GM19043 (cell line): Measurements from ENCODE around the gene MGLL.

Source experiments
- ATAC-seq: cut with Tn5 transposase; IDR thresholded peaks from one replicate; pipeline ENCODE4 v1.9.1; 2021; ENCODE audit warnings: low read depth; ENCODE audit not compliant: unreplicated experiment

Gene MGLL

DNA sequence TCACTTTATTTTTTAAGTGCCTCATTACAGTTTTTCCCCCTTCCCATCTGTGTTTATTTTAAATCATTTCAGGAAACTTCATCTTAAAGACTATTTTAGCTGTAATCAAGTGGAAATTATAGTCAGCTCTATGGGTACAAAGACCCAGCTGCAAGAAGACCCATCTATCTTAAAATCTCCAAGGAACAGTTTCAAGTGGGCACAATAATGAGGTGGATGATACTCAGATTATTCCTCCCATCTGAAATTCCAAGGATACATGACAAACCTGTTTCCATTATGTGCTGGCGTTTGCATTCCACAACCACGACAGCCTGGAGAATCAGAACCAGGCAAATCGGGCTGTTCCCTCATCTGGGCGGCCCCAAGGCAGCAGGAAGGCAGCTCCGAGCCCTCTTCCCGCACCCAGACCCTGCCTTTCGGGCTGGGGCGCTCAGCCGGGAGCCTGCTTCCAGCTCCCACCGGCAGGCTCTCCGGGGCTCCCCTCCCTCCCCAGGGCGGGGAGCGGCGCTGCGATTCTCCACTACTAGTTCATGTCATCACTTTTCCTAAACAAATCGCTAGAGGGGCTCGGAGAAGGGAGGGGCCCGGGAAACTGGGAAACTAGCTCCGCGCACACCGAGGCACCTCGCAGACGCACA is at the start of gene MGLL:
MGLL (minus strand) TSS at position 475 of the 641 bp plus-strand sequence; CDS start at position 278, 197 bp downstream.
- ATAC-seq = peak; percentile 13

DNA sequence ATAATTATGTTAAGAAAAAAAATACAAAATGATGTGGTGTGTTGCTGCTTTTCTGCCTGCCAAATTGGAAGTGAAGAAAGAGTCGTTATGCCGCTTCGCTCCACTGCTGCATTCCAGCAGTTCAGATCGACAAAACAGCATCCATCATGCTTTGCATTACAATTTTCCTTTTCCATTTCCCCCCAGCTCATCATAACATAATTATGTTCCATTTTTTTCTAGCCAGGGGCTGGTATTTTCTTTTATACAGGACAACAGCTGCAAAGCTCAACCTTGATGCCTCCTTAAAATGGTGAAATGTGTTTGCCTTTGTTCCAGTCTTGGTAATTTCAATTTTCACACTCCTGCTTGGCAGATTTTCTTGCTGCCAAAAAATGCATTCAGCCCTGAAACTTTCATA is 47.8 kb upstream of the MGLL start:
- no peak for ATAC-seq

DNA sequence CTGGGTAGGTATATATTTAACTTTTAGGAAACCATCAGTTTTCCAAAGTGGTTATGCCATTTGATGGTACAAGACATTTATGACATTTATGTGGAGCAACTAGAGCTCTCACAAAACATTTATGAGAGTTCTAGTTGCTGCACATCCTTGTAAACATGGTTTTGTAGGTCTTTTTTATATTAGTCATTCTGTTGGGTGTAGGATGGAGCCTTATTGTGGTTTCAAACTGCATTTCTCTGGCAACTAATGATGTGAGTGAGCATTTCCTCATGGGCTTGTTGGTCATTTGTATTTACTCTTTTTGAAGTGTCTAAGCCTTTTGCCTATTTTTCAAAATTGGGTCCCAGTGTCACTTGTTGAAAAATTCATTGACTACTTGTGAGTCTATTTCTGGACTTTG is 45.7 kb upstream of the MGLL start:
- no peak for ATAC-seq

- ATAC-seq = no peak
Observed at GRCh38 chr3:127867412-127867811, 45.1 kb upstream of the MGLL start.

DNA sequence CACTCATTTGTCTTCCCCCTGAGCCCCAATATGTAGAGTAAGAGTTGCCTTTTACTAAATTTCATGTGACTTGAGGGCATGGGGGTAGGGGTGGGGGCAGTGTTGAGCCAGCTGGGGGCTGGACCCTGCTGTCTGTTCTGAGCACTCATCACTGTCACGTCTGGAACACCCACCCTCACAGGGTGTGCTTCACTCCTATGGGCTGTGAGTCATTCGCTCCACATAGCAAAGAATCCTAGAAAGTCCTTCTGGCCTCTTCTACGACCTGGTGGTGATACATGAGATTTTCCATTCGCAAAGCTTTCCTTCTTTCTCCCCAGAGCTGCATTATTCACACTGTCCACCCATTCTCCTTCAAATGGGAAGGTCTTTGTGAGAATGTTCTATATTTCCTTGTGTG is 43.6 kb upstream of the MGLL start:
- ATAC-seq = no peak

DNA sequence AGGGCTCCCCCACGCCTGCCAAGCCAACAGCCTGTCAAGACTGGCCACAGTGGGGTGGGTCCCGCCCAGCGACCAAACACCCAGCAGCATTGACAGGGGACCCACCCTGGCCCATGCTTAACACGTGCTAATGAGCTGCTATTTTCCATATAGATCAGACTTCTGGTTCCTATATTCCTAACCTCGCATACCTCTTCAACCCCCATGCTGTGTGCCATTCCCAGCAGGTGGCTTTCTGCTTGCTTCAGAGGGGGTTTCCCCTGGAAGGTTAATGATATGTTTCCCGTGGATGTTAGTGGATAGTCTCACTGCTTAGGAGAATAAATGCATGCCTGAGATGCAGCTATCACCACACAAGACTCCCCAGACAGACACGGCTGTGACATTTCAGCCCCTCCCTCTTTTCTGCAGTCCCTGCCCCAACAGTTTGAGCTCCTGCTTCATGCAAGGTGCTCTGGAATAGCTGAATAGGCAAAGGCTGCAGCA is 37.9 kb upstream of the MGLL start:
- ATAC-seq = no peak

GRCh38 chr3:127859730-127860129 is 37.4 kb upstream of the MGLL start:
- no peak for ATAC-seq

DNA sequence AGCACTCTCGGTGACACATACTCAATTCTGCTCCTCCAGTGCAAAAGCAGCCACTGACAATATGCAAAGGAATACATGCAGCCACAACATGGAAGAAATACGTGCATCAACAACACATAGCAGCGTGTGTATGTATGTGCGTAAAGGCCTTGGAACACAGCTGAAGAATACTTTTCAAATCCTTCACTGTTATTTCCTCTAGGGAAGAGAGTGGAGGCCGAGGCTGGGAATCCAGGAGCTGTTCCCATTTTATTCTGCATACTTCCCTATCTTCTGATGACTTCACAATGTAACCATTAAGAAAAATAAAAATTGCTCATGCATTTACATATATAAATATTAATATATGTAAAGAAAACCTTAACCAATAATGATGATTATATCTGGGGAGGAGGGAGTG is 36.6 kb upstream of the MGLL start:
- no peak for ATAC-seq

GRCh38 chr3:127858521-127858920 is 36.2 kb upstream of the MGLL start:
- no peak for ATAC-seq

DNA sequence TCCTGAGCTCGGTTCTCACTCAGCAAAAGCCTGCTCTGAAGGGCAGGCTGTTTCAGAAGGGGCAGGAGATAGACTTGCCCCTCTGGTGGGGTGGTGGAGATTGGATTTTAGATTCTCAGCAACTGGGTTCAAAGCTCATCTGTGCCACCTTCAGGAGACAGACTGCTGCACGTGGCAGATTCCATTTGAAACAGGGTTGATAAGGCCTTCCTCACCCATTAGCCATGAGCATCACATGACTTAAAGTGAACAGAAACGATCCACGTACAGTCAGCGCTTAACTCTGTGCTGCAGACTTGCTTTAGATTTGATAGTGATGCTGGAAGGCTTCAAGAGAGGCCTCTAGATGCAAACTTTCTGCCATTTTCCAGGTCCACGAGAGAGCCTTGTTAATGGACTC is 35.0 kb upstream of the MGLL start:
- ATAC-seq = no peak

DNA sequence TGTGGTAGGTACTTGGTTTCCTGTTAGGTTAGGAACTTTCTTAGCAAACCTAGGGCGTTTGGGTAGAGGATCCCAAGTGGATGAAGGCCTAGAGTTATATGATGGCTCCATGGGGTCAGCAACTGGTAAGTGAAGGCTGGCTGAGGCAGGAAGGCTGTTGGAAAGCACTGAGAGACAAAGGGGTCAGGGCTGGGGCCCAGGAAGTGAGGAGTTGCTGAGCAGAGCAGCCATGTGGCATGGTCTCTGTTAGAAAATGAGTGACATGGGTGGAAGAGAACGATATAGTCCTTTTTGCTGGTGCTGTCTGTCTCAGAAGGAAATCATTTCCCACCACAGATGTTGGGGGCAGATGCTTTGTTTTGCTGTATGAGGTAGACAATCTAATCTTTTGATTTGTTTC is 34.5 kb upstream of the MGLL start:
- no peak for ATAC-seq

- ATAC-seq = no peak
Observed at GRCh38 chr3:127855246-127855645, 32.9 kb upstream of the MGLL start.

GRCh38 chr3:127853681-127854080 is 31.4 kb upstream of the MGLL start:
- ATAC-seq = no peak

- no peak for ATAC-seq
Observed at GRCh38 chr3:127851899-127852298, 29.6 kb upstream of the MGLL start.

DNA sequence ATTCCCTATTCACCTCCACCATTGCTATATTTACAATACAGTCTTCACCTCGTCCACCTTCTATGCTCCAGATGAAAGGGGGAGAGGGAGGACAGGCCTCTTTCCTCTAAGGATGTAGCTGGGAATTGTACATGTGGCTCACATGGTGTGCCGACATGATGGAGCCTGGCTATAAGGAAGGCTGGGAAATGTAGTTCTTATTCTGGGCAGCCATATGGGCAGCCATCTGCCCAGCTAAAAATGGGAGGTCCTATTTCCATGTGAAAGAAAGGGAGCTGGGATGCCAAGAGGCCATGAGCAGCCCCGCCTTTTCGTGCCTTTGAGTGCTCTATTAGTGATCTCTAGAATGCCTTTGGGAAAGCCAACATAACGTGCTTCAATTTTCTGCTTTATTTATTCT is 27.1 kb upstream of the MGLL start:
- ATAC-seq = no peak

DNA sequence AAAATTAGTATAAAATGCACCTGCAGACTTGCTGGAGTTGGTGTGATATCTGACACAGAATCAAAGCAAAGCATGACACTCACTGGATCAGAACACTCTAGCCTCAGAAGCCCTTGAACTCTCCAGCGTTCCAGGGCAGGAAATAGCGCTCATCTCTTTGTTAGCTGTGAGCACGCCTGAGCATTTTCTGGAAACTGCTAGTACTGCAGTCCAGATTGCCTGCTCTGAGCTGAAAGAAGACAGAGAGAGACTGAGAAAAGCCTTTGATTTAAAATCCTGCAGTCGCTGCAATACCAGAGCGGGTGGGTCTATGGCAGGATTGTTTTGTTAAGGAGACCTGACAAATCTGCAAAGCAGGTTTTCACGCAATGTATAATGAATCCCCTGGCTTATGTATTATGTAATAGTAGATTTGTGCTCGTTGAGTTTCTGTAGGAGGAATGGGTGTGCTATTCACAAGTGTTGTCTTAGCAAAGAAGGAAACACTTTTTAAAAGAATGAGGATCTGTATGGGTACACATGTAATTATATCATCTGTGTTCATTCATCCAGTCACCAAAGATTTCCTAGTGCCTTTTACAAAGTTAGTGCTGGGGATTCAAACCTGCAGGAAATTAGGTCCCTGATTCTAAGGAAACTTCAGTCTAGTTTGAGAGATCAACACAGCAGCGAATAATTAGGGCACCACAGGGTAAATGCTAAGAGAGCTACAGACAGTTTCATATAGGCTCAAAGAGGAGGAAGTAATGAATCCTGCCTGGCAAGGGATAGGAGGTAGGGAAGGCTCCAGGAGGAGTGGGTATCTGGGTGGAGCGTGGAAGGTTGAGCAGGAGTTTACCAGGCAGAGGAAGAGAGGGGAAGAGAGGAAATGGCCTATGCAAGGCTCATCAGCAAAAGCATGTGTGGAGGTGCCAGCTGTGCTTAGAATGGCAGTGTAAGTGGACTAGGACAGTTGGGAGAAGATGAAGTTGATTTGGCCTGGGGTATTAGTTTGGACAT is 26.1 kb upstream of the MGLL start:
- no peak for ATAC-seq

DNA sequence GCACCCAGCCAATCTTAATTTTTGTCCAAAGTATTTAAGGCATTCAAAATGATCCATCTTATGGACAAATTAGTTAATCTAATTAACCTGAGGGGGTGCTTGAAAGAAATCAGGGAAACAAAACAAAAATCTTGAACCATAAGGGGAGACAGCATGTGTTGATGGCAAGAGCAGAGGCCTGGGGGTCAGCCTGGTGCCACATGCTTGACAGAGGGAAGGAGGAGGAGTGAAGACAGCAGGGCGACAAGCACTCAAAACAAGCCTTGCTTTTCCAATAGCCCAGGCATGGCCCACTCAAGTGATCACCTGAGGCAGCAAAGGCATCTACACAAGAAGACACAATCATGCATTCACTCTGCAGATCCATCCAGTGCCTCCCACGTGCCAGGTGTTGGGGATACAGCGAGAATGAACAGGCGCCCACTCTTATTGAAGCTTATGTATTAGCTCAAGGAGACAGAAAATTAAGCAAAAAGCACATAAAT is 25.0 kb upstream of the MGLL start:
- no peak for ATAC-seq

DNA sequence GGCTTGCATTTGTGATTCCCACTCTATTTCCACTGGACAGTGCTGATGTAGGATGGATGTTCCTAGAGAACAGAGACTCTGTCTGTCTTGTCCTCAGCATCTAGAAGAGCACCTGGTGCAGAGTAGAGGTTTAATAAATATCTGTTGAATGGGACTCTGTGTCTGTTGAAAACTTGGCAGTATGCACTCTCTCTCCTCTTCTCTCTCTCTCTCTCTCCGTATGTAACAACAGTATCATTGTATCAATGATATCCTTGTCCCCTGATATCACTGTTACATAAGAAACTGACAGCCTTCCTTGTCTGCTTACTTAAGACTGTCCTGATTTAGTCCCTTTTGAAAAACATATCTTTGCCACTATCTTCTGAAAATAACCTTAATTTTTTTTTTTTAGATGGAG is 24.3 kb upstream of the MGLL start:
- ATAC-seq = no peak

GRCh38 chr3:127844326-127844942 is 22.1 kb upstream of the MGLL start:
- peak; percentile 53 for ATAC-seq

GRCh38 chr3:127840671-127841070 is 18.4 kb upstream of the MGLL start:
- ATAC-seq = no peak

- ATAC-seq = no peak
Observed at GRCh38 chr3:127839099-127839498, 16.8 kb upstream of the MGLL start.
